ENCODE results near the gene UNC5B. TPM values are rescaled to one million over a fixed set of nuclear protein-coding genes. Genes with fewer than 3 reads are reported as not detected.

Gene UNC5B
- total RNA-seq, 1 donor = 135 TPM

DNA sequence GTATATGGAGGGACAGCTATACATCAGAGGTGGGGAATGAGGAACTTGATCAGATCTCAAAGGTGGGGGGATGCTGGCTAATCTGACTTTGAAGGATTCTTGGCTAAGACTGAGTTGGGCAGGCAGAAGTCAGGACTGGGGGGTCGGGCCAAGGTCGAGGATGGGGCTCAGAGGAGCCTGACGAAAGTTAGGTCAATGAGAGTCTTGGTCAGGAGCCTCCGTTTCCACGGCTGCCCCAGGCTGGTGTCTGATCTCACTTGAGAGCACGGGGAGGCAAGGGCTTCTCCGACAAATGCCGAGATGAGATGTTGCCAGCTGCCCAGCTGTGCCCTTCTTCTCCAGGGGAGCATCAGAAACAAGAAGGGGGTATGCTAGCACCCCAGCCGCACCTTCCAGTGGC, 112.4 kb downstream of the UNC5B start:
- no peak for DNase-seq (ENCODE audit: insufficient read length, low spot score, missing footprints)
- no peak for TF ChIP-seq CTCF (IDR thresholded peaks at IDR 0.05; ENCODE audit: extremely low read depth, low read depth, low read length)
- H2AFZ ChIP-seq (ENCODE audit: low read length) = no peak overlapping the region
- no peaks in the 10 kb centered on the region for H3K9me3 ChIP-seq (ENCODE audit: low read depth, low read length)
- H3K4me3 ChIP-seq (ENCODE audit: insufficient read depth, low read length) = no peak overlapping the region
- H3K27ac ChIP-seq (ENCODE audit: low read depth, low read length) = no peak overlapping the region
- no peaks in the 10 kb centered on the region for H4K20me1 ChIP-seq (ENCODE audit: insufficient read depth, low read length)
- no peak overlapping the region for H3K4me2 ChIP-seq (ENCODE audit: insufficient read depth, low read length)
- peaks cover under 1% of the 10 kb centered on the region for H3K4me1 ChIP-seq (ENCODE audit: insufficient read depth, low read length)
- H3K79me2 ChIP-seq (ENCODE audit: insufficient read depth, low read length) = no peaks in the 10 kb centered on the region
- H3K36me3 ChIP-seq (ENCODE audit: insufficient read depth, low read length) = peaks cover 3% of the 10 kb centered on the region
- H3K27me3 ChIP-seq (ENCODE audit: insufficient read depth, low read length) = no peaks in the 10 kb centered on the region

DNA sequence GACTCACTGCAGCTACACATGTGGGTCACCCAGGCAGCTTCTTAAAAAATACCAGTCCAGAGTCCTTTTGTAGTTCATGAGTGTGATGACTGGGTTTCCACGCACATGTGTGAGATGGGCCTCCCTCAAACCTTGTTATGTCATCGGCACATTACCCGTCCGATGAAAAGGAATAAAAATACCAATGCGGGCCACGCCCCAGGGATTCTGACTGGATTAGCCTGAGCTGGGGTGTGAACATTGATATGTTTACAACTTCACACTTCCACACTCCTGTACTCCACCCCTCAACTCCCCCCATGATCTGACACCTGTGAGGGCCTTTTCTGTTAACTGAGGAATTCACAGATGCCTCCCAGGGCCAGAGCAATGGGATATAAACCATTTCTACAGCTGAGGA, 112.9 kb downstream of the UNC5B start:
- H3K4me2 ChIP-seq (ENCODE audit: insufficient read depth, low read length) = no peak overlapping the region
- no peak overlapping the region for H2AFZ ChIP-seq (ENCODE audit: low read length)
- no peaks in the 10 kb centered on the region for H4K20me1 ChIP-seq (ENCODE audit: insufficient read depth, low read length)
- H3K79me2 ChIP-seq (ENCODE audit: insufficient read depth, low read length) = no peaks in the 10 kb centered on the region
- DNase-seq (ENCODE audit: insufficient read length, low spot score, missing footprints) = no peak
- H3K9me3 ChIP-seq (ENCODE audit: low read depth, low read length) = no peaks in the 10 kb centered on the region
- H3K27me3 ChIP-seq (ENCODE audit: insufficient read depth, low read length) = no peaks in the 10 kb centered on the region
- no peak overlapping the region for H3K27ac ChIP-seq (ENCODE audit: low read depth, low read length)
- no peaks in the 10 kb centered on the region for H3K4me1 ChIP-seq (ENCODE audit: insufficient read depth, low read length)
- H3K36me3 ChIP-seq (ENCODE audit: insufficient read depth, low read length) = peaks cover 3% of the 10 kb centered on the region
- TF ChIP-seq CTCF (IDR thresholded peaks at IDR 0.05; ENCODE audit: extremely low read depth, low read depth, low read length) = no peak
- no peak overlapping the region for H3K4me3 ChIP-seq (ENCODE audit: insufficient read depth, low read length)

DNA sequence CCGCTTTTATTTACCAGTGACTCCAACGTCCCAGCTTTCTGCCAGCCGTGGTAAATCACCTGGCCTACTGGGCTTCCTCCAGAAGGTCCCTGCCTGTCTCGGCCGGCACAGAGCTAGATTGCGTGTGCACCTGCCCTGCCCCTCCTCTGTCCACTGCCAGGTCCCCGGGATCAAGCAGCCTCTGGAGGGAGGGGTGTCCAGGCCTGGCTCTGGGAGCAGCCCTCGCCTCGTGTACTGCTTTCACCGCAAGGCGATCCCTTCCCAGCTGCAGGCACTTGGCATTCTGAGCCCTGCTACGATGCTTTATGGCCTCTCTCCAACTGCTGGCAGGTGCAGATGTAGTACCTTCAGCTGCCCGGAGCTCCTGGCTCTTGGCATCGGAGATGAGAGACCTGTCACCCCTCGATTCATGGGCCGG, 114.1 kb downstream of the UNC5B start:
- DNase-seq (ENCODE audit: insufficient read length, low spot score, missing footprints) = no peak
- Histone ChIP-seq H3K27ac (ENCODE audit: low read depth, low read length) (no peak overlapping the region), H3K4me3 (ENCODE audit: insufficient read depth, low read length) (no peak overlapping the region), H3K4me2 (ENCODE audit: insufficient read depth, low read length) (no peak overlapping the region), H4K20me1 (ENCODE audit: insufficient read depth, low read length) (no peaks in the 10 kb centered on the region), H3K79me2 (ENCODE audit: insufficient read depth, low read length) (no peaks in the 10 kb centered on the region), H3K9me3 (ENCODE audit: low read depth, low read length) (no peaks in the 10 kb centered on the region), H2AFZ (ENCODE audit: low read length) (no peak overlapping the region), H3K27me3 (ENCODE audit: insufficient read depth, low read length) (no peaks in the 10 kb centered on the region), H3K4me1 (ENCODE audit: insufficient read depth, low read length) (no peaks in the 10 kb centered on the region), H3K36me3 (ENCODE audit: insufficient read depth, low read length) (peaks cover 3% of the 10 kb centered on the region)
- no peak for TF ChIP-seq CTCF (IDR thresholded peaks at IDR 0.05; ENCODE audit: extremely low read depth, low read depth, low read length)

DNA sequence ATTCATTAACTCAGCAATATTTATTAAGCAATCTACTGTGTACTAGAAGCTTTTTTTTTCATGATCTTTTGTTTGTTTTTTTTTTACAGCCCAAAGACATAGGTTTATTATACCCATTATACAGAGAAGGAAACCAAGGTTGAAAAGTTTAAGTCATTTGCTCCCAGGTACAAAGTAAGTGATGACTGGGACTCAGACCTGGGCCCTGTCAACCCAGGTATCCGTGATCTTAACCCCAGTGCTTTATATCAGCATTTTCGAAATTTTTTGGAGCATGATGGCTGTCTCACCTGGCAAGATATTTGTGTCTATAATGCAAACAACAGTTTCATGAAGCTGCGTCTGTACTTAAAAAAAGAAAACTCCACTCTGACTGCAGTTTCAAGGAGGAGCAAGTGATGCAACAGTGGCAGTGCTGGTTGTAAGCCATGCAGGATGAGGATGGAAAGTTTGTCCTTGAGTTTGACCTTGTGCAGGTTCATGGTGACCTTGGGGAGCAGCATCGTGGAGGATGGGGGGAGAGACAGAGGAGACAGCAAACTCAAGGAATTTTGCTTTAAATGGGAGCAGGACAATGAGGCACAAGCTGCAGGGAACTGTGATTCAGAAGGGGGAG, 118.5 kb downstream of the UNC5B start:
- no peaks in the 10 kb centered on the region for H3K27me3 ChIP-seq (ENCODE audit: insufficient read depth, low read length)
- H3K79me2 ChIP-seq (ENCODE audit: insufficient read depth, low read length) = no peaks in the 10 kb centered on the region
- H2AFZ ChIP-seq (ENCODE audit: low read length) = no peak overlapping the region
- H3K4me2 ChIP-seq (ENCODE audit: insufficient read depth, low read length) = no peak overlapping the region
- no peak overlapping the region for H3K4me3 ChIP-seq (ENCODE audit: insufficient read depth, low read length)
- H3K27ac ChIP-seq (ENCODE audit: low read depth, low read length) = no peak overlapping the region
- H3K36me3 ChIP-seq (ENCODE audit: insufficient read depth, low read length) = no peaks in the 10 kb centered on the region
- no peaks in the 10 kb centered on the region for H4K20me1 ChIP-seq (ENCODE audit: insufficient read depth, low read length)
- no peaks in the 10 kb centered on the region for H3K9me3 ChIP-seq (ENCODE audit: low read depth, low read length)
- no peak for TF ChIP-seq CTCF (IDR thresholded peaks at IDR 0.05; ENCODE audit: extremely low read depth, low read depth, low read length)
- DNase-seq (ENCODE audit: insufficient read length, low spot score, missing footprints) = no peak
- no peaks in the 10 kb centered on the region for H3K4me1 ChIP-seq (ENCODE audit: insufficient read depth, low read length)
